Fibroblast of lung (primary cell): ENCODE measurements around the gene ZC3H13. TPM values are rescaled to one million over a fixed set of nuclear protein-coding genes. Genes with fewer than 3 reads are reported as not detected.

Experiments
- DNase-seq, 2 donors: peaks; one replicate each; pipeline versions ENCODE4 v3.0.0 to v3.0.0-alpha.2; 2010; ENCODE audit warnings: low read depth in 2 of 2
- H2AFZ ChIP-seq: 2 replicates; pipeline ENCODE4 v1.5.1; 2012; ENCODE audit warnings: low read length, control low read depth, inconsistent platforms
- H3K27ac ChIP-seq: 2 replicates; pipeline ENCODE4 v1.5.1; 2011; ENCODE audit warnings: low read length, control low read depth; ENCODE audit not compliant: insufficient read depth
- H3K27me3 ChIP-seq: 2 replicates; pipeline ENCODE4 v1.5.1; 2011; ENCODE audit warnings: mild to moderate bottlenecking, low read length; ENCODE audit not compliant: control insufficient read depth, insufficient read depth
- H3K36me3 ChIP-seq: 2 replicates; pipeline ENCODE4 v1.5.1; 2011; ENCODE audit warnings: low read length; ENCODE audit not compliant: control insufficient read depth, insufficient read depth
- H3K4me1 ChIP-seq: 2 replicates; pipeline ENCODE4 v1.5.1; 2011; ENCODE audit warnings: low read length; ENCODE audit not compliant: control insufficient read depth, insufficient read depth; ENCODE audit errors: extremely low read depth
- H3K4me2 ChIP-seq: 2 replicates; pipeline ENCODE4 v1.5.1; 2011; ENCODE audit warnings: low read length, control low read depth; ENCODE audit not compliant: insufficient read depth; ENCODE audit errors: extremely low read depth
- H3K4me3 ChIP-seq, 4 experiments: fragments of 200-600 bp in 1 of 4; sonication (generic) in 1 of 4; replicated peaks in 1 of 4; 2 replicates each; pipeline ENCODE4 v1.5.1; 2011 to 2016; ENCODE audit warnings: low read length in 4 of 4, low read depth in 3 of 4, mild to moderate bottlenecking in 3 of 4, control low read depth in 2 of 4, inconsistent platforms in 1 of 4, mixed read lengths in 1 of 4; ENCODE audit not compliant: insufficient read depth in 1 of 4; ENCODE audit errors: control extremely low read depth in 1 of 4
- H3K79me2 ChIP-seq: 2 replicates; pipeline ENCODE4 v1.5.1; 2012; ENCODE audit warnings: mild to moderate bottlenecking, low read length, inconsistent platforms; ENCODE audit not compliant: control insufficient read depth, insufficient read depth
- H3K9ac ChIP-seq: 2 replicates; pipeline ENCODE4 v1.5.1; 2011; ENCODE audit warnings: mild to moderate bottlenecking, low read length, control low read depth; ENCODE audit not compliant: insufficient read depth
- H3K9me3 ChIP-seq: 2 replicates; pipeline ENCODE4 v1.5.1; 2012; ENCODE audit warnings: low read depth, low read length; ENCODE audit not compliant: control insufficient read depth, insufficient read depth
- H4K20me1 ChIP-seq: 2 replicates; pipeline ENCODE4 v1.5.1; 2011; ENCODE audit warnings: low read length; ENCODE audit not compliant: control insufficient read depth, insufficient read depth; ENCODE audit errors: extremely low read depth
- EZH2 ChIP-seq: IDR thresholded peaks from 2 replicates; pipeline ENCODE4 v1.5.1; 2012; ENCODE audit warnings: low read length, control low read depth, mild to moderate bottlenecking; ENCODE audit errors: missing control alignments
- polyA plus RNA-seq, 2 donors: library from polyadenylated mRNA; depleted of rRNA in 1 of 2; stranded (reverse) in 1 of 2; unstranded in 1 of 2; fragments of >200 nt; gene quantifications; 2 replicates each; pipeline ENCODE4 v1.2.1, GENCODE V29; 2011 to 2012; ENCODE audit warnings: missing spikeins in 1 of 2
- total RNA-seq: library from RNA; depleted of rRNA; stranded (reverse); fragments of >200 nt; gene quantifications from 2 replicates; pipeline ENCODE4 v1.2.1, GENCODE V29; 2014
- TF ChIP-seq, protein P1 (sequence below), 2 donors: IDR thresholded peaks in 1 of 2; conservative IDR thresholded peaks in 1 of 2; 1 replicate in 1 of 2; 2 replicates in 1 of 2; pipeline ENCODE4 v1.5.1; 2011 to 2012; ENCODE audit warnings: low read length in 2 of 2, control low read depth in 1 of 2, inconsistent platforms in 1 of 2, low read depth in 1 of 2, mild to moderate bottlenecking in 1 of 2

Gene ZC3H13
- total and polyA plus RNA-seq, 2 donors (not counting 1 experiment from before 2014, with no cell fraction given), result 4.5 to 21.8 TPM

DNA sequence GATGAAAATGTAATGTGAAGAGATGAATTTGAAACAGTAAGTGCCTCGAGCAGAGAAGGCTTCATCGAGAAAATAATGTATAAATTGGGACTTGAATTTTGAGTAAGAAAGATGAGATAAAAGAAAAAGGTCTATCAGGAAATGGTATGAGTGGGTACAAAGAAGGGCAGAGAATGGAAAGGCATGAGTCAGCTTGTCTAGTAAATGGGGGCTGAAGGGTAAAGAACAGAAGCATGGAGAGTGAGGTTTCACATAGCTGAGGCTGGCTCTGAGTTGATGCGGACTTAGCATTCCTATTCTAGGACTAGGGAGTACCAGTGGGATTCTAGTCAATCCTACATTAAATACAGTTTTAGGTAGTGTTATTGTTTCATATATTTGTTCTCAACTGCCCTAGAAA, 85.8 kb downstream of the ZC3H13 start:
- Histone ChIP-seq H3K4me3 (no peak overlapping the region), H4K20me1 (no peaks in the 10 kb centered on the region), H3K4me1 (no peaks in the 10 kb centered on the region), H3K27me3 (no peaks in the 10 kb centered on the region), H3K79me2 (no peaks in the 10 kb centered on the region), H3K9me3 (no peaks in the 10 kb centered on the region), H2AFZ (no peak overlapping the region), H3K27ac (no peak overlapping the region), H3K9ac (no peak overlapping the region), H3K36me3 (peaks cover 8% of the 10 kb centered on the region), H3K4me2 (no peak overlapping the region)
- DNase-seq, result no peak
- TF ChIP-seq, protein P1, sequence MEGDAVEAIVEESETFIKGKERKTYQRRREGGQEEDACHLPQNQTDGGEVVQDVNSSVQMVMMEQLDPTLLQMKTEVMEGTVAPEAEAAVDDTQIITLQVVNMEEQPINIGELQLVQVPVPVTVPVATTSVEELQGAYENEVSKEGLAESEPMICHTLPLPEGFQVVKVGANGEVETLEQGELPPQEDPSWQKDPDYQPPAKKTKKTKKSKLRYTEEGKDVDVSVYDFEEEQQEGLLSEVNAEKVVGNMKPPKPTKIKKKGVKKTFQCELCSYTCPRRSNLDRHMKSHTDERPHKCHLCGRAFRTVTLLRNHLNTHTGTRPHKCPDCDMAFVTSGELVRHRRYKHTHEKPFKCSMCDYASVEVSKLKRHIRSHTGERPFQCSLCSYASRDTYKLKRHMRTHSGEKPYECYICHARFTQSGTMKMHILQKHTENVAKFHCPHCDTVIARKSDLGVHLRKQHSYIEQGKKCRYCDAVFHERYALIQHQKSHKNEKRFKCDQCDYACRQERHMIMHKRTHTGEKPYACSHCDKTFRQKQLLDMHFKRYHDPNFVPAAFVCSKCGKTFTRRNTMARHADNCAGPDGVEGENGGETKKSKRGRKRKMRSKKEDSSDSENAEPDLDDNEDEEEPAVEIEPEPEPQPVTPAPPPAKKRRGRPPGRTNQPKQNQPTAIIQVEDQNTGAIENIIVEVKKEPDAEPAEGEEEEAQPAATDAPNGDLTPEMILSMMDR (conservative IDR thresholded peaks at IDR 0.05 in 1 of 2, IDR thresholded peaks at IDR 0.05 in 1 of 2; ENCODE audit: low read depth in 1 of 2, low read length in 2 of 2), result no peak
- no peak for TF ChIP-seq EZH2

DNA sequence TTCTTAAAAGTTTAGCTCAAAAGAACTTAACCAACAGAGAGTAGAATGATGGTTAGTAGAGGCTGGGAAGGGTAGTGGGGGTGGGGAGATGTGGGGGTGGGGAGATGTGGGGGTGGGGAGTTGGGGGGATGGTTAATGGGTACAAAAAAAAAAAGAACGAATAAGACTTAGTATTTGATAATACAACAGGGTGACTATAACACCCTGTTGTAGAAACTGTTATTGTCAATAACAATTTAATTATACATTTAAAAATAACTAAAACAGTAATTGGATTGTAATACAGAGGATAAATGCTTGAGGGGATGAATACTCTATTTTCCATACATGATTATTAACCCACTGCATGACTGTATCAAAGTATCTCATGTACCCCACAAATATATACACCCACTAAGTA, 91.1 kb downstream of the ZC3H13 start:
- no peak for TF ChIP-seq EZH2
- TF ChIP-seq, protein P1 (conservative IDR thresholded peaks at IDR 0.05 in 1 of 2, IDR thresholded peaks at IDR 0.05 in 1 of 2; ENCODE audit: low read depth in 1 of 2, low read length in 2 of 2), result no peak
- no peak overlapping the region for H3K4me3 ChIP-seq
- H4K20me1 ChIP-seq, result no peaks in the 10 kb centered on the region
- no peak overlapping the region for H3K27ac ChIP-seq
- H3K27me3 ChIP-seq, result no peaks in the 10 kb centered on the region
- no peak overlapping the region for H2AFZ ChIP-seq
- no peak overlapping the region for H3K9ac ChIP-seq
- no peak overlapping the region for H3K4me2 ChIP-seq
- no peaks in the 10 kb centered on the region for H3K36me3 ChIP-seq
- no peaks in the 10 kb centered on the region for H3K4me1 ChIP-seq
- DNase-seq, result no peak
- no peaks in the 10 kb centered on the region for H3K9me3 ChIP-seq
- no peaks in the 10 kb centered on the region for H3K79me2 ChIP-seq

DNA sequence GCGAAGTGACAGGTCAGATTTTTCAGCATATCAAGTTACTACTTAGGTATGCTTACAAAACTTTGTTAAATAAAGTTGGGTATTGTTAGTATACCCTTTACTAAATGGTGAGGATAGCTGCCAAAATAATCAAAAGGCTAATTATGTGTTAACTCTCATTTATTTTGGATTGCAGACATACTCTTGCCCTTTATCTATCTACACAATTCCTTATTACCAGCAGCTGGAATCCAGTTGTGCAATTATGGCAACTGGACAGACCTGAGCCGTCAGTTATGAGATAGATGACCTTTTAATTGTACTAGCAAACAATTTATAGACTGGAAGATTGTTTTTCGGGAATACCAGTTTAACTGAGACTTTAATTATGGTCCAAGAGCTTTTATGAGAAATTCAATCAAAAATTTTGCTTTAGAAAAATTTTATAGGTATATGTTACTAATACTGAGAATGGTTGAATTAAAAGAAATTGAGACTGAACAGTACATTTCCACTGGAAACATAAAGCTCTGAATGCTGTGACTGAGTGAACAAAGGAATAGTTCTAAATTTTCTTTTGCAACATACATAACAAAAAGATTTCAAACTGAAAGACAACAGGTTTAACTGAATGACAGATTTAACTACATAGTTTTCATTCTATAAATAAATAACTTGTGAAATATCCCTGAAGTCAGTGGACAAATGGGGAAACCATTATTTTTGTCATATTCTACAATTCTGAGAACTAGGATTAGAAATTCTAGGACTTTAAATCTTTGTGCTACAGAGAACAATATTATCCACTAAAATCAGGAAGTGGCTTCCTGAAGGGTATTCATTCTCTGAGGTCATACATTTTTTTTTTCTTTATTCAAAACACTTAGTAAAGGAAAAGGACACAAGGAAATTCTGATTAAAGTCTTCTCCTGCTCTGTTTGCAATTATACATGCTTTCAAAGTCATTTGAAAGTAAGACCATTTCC, 97.4 kb downstream of the ZC3H13 start:
- Histone ChIP-seq H3K79me2 (no peaks in the 10 kb centered on the region), H3K4me3 (no peak overlapping the region), H2AFZ (no peak overlapping the region), H3K4me2 (no peak overlapping the region), H3K27ac (no peak overlapping the region), H3K9me3 (no peaks in the 10 kb centered on the region), H3K9ac (no peak overlapping the region), H4K20me1 (no peaks in the 10 kb centered on the region), H3K4me1 (no peaks in the 10 kb centered on the region), H3K27me3 (no peaks in the 10 kb centered on the region), H3K36me3 (no peaks in the 10 kb centered on the region)
- TF ChIP-seq, protein P1 (conservative IDR thresholded peaks at IDR 0.05 in 1 of 2, IDR thresholded peaks at IDR 0.05 in 1 of 2; ENCODE audit: low read depth in 1 of 2, low read length in 2 of 2), result no peak
- TF ChIP-seq EZH2, result no peak
- DNase-seq, result peak in 1 of 2 donors; percentile 6
